Measurements from ENCODE around the gene SNF8. TPM values are rescaled to one million over a fixed set of nuclear protein-coding genes. Genes with fewer than 3 reads are reported as not detected.

The SNF8 gene
- total RNA-seq, 1 donor = 63.7 TPM

DNA sequence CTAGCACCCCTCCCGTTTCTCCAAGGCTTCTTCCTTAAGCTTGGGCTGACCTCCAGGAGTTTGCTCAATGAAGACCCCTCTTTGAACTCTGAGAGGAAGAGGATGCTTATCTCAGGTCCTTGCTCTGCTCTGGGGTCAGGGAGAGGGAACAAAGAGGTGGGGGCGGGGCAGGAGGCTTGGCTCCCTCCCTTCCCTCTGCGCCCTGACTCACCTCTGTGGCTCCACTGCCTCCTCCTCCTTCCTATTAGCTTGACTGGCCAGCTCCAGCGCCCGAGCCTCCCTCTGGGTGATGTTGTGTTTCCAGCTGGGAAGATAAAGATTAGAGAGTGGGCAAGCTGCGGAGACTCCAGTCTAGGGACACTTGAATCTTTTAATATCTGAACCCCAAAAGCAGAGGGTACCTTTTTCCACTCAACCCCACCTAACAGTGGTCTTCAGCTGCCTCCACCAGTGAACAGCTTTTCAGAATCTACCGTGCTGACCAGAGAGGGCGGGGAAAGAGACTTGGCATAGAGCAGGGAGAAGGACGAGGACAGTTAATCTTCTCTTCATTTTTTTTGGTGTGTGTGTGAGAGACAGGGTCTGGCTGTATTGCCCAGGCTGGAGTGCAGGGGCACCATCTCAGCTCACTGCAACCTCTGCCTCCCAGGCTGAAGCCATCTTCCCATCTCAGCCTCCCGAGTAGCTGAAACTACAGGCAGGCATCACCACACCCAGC lies 17.0 kb upstream of the SNF8 start:
- H2AFZ ChIP-seq (ENCODE audit: low read length) = peak overlapping the region; percentile 88
- H3K4me3 ChIP-seq (ENCODE audit: insufficient read depth, low read length) = peak overlapping the region; percentile 51
- no peak for TF ChIP-seq CTCF (IDR thresholded peaks at IDR 0.05; ENCODE audit: extremely low read depth, low read depth, low read length)
- peak overlapping the region; percentile 49 for H3K27ac ChIP-seq (ENCODE audit: low read depth, low read length)
- no peaks in the 10 kb centered on the region for H3K9me3 ChIP-seq (ENCODE audit: low read depth, low read length)
- peak overlapping the region; percentile 80 for H3K4me2 ChIP-seq (ENCODE audit: insufficient read depth, low read length)
- no peaks in the 10 kb centered on the region for H3K79me2 ChIP-seq (ENCODE audit: insufficient read depth, low read length)
- H3K36me3 ChIP-seq (ENCODE audit: insufficient read depth, low read length) = no peaks in the 10 kb centered on the region
- H3K4me1 ChIP-seq (ENCODE audit: insufficient read depth, low read length) = peaks cover 16% of the 10 kb centered on the region
- peak; percentile 94 for DNase-seq (ENCODE audit: insufficient read length, low spot score, missing footprints)
- no peaks in the 10 kb centered on the region for H4K20me1 ChIP-seq (ENCODE audit: insufficient read depth, low read length)
- no peaks in the 10 kb centered on the region for H3K27me3 ChIP-seq (ENCODE audit: insufficient read depth, low read length)

DNA sequence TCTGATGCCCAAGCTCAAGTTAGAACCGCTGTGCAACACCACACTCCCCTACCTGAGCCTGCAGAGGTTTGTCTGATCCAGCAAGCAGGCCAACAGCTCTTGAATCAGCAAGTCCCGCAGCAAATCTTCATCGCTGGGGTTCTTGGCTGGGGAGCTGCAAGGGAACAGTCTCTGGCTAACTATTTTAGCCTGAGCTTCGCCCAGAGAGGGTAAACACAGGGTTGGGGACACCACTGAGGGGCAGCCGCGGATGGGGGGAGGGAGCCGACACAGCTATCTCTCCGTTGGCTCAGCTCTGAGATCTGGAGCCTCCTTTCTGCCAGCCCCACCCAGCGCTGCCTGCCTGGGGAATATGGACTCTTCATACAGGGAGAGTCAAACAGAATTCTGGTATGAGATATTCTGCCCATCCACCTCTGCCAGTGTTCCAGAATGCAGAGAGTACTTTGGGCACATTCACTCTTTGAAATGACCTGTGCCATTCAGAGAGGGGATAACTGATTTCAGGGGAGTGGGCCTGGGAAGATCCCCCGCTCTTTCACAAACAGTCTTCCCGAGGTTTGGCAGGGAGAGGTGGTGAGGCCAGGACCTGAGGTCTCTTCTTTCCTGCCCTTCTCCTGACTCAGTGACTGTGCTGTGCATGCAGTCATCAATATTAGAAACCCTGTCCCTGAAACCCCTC lies 16.3 kb upstream of the SNF8 start:
- no peaks in the 10 kb centered on the region for H3K9me3 ChIP-seq (ENCODE audit: low read depth, low read length)
- peak overlapping the region; percentile 80 for H3K4me2 ChIP-seq (ENCODE audit: insufficient read depth, low read length)
- peak overlapping the region; percentile 88 for H2AFZ ChIP-seq (ENCODE audit: low read length)
- TF ChIP-seq CTCF (IDR thresholded peaks at IDR 0.05; ENCODE audit: extremely low read depth, low read depth, low read length) = no peak
- no peak for DNase-seq (ENCODE audit: insufficient read length, low spot score, missing footprints)
- H3K4me3 ChIP-seq (ENCODE audit: insufficient read depth, low read length) = peak overlapping the region; percentile 51
- no peaks in the 10 kb centered on the region for H4K20me1 ChIP-seq (ENCODE audit: insufficient read depth, low read length)
- H3K27me3 ChIP-seq (ENCODE audit: insufficient read depth, low read length) = no peaks in the 10 kb centered on the region
- H3K36me3 ChIP-seq (ENCODE audit: insufficient read depth, low read length) = no peaks in the 10 kb centered on the region
- peaks cover 16% of the 10 kb centered on the region for H3K4me1 ChIP-seq (ENCODE audit: insufficient read depth, low read length)
- H3K27ac ChIP-seq (ENCODE audit: low read depth, low read length) = peak overlapping the region; percentile 49
- H3K79me2 ChIP-seq (ENCODE audit: insufficient read depth, low read length) = no peaks in the 10 kb centered on the region

- TF ChIP-seq CTCF (IDR thresholded peaks at IDR 0.05; ENCODE audit: extremely low read depth, low read depth, low read length) = peak; percentile 70
- Histone ChIP-seq H3K4me3 (ENCODE audit: insufficient read depth, low read length) (no peak overlapping the region), H2AFZ (ENCODE audit: low read length) (peak overlapping the region; percentile 56), H3K36me3 (ENCODE audit: insufficient read depth, low read length) (no peaks in the 10 kb centered on the region), H3K79me2 (ENCODE audit: insufficient read depth, low read length) (no peaks in the 10 kb centered on the region), H3K27ac (ENCODE audit: low read depth, low read length) (no peak overlapping the region), H3K27me3 (ENCODE audit: insufficient read depth, low read length) (no peaks in the 10 kb centered on the region), H3K4me1 (ENCODE audit: insufficient read depth, low read length) (no peaks in the 10 kb centered on the region), H3K4me2 (ENCODE audit: insufficient read depth, low read length) (no peak overlapping the region), H3K9me3 (ENCODE audit: low read depth, low read length) (no peaks in the 10 kb centered on the region), H4K20me1 (ENCODE audit: insufficient read depth, low read length) (no peaks in the 10 kb centered on the region)
- DNase-seq (ENCODE audit: insufficient read length, low spot score, missing footprints) = peak; percentile 50
Measured at GRCh38 chr17:48954300-48954755, 9.7 kb upstream of the SNF8 start.

GRCh38 chr17:48952904-48953303 lies 8.3 kb upstream of the SNF8 start:
- Histone ChIP-seq H3K4me1 (ENCODE audit: insufficient read depth, low read length) (no peaks in the 10 kb centered on the region), H4K20me1 (ENCODE audit: insufficient read depth, low read length) (no peaks in the 10 kb centered on the region), H3K27ac (ENCODE audit: low read depth, low read length) (no peak overlapping the region), H2AFZ (ENCODE audit: low read length) (peak overlapping the region; percentile 56), H3K36me3 (ENCODE audit: insufficient read depth, low read length) (no peaks in the 10 kb centered on the region), H3K27me3 (ENCODE audit: insufficient read depth, low read length) (no peaks in the 10 kb centered on the region), H3K4me3 (ENCODE audit: insufficient read depth, low read length) (no peak overlapping the region), H3K4me2 (ENCODE audit: insufficient read depth, low read length) (no peak overlapping the region), H3K9me3 (ENCODE audit: low read depth, low read length) (no peaks in the 10 kb centered on the region), H3K79me2 (ENCODE audit: insufficient read depth, low read length) (no peaks in the 10 kb centered on the region)
- no peak for TF ChIP-seq CTCF (IDR thresholded peaks at IDR 0.05; ENCODE audit: extremely low read depth, low read depth, low read length)
- DNase-seq (ENCODE audit: insufficient read length, low spot score, missing footprints) = no peak
